Fibroblast of gingiva (primary cell): ENCODE measurements around the gene PANK3.
A peak's percentile ranks its signal among the peaks of the same experiment; 100 is the strongest.
"Not testable (repeated sequence)": the region's sequence is repeated elsewhere in the genome, so short reads cannot be mapped to it uniquely, and the experiment has no call there.

Experiments used
- DNase-seq: peaks from one replicate; pipeline ENCODE4 v3.0.0-alpha.2; 2011; ENCODE audit warnings: low read depth

Gene PANK3

GRCh38 chr5:168592014-168592368 is 12.8 kb upstream of the PANK3 start:
- DNase-seq, result peak; percentile 53

DNA sequence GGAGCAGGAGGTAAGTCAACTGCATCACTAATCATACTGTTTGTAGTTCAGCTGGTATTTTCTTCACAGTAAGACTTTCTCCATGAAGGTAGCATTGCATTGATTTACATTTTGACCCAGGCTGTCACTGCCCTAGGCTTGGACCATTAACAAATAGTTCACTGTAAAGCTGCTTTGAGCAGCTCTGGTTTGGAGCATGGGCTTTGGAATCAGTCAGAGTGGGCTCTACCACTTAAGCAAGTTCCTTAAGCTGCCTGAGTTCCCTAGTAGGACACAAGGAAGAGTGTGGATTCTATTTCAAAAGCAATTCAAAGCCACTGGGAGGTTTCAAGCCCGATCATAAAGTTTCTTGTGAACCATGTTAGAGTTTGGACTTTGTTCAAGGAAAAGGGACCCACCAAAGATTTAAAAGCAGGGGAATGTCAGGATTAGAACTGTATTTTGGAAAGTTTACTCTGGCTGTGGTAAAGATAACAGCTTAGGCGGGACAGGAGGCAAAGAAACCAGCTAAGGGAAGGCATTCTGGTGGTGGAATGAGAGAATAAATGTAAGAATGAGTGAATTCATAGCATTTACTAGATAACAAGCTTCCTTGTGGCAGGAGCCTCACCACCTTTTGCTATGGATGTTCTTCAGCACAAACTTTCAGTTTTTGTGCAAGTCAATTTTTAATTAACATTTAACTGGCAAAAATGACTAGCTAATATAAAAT is 12.3 kb upstream of the PANK3 start:
- no peak for DNase-seq

DNA sequence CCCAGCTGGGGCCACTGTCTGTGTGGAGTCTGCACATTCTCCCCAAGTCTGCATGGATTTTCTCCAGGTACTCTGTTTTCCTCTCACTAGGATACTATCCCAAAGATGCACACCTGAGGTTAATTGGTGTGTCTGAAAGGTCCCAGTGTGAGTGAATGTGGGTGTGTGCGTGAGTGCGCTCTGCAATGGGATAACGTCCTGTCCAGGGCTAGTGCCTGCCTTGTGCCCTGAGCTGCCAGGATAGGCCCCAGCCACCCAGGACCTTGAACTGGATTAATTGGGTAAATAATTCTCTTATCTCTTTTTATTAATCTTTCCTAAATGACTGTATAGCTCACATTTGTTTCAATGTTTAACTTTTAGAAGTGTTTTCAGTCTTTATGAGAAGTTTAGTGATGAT is 11.5 kb upstream of the PANK3 start:
- DNase-seq, result no peak

DNA sequence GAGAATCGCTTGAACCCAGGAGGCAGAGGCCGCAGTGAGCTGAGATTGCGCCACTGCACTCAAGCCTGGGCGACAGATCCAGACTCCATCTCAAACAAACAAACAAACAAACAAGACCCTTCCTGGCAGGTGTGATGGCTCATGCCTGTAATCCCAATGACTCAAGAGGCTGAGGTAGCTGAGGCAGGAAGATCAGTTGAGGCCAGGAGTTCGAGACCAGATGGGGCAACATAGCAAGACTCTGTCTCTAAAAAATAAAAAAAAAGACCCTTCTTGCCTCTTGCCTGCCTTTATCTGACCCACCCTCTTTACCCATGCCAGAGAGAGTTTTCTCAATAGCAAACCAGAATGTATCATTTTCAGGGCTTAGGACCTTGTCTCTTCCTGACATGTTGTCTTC is 8.8 kb upstream of the PANK3 start:
- no peak for DNase-seq

DNA sequence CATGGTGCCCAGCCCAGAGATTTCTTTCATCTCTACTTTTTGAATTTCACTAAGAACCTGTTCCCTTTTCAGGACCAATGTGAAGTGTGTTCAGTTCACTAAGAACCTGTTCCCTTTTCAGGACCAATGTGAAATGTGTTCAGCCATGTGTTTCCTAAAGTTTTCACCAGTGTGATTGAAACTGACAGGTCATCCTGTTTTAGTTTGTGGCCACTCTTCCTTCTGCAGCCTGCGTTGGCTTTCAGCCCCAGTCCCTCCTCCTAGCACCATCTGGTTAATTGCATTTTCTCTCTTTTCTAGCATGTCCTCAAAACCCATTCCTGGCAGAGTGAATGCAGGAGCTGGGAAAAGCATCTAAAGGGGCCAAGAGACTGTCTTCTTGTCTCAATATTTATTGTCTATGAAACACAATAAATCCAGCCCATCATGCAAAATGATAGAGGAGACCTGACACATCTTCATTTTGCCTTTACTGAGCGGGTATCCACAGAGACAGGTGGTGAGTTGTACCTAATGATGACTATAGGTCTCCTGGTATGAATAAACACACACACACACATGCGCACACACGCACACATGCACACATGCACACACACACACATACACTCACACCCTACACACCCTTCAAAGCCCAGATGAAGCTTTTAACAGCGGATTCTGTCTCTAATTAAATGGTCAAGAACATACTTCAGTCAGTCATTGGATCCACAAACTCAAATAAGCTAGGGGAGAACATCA is 6.1 kb upstream of the PANK3 start:
- no peak for DNase-seq

GRCh38 chr5:168583742-168584482 is 4.7 kb upstream of the PANK3 start:
- DNase-seq, result no peak

DNA sequence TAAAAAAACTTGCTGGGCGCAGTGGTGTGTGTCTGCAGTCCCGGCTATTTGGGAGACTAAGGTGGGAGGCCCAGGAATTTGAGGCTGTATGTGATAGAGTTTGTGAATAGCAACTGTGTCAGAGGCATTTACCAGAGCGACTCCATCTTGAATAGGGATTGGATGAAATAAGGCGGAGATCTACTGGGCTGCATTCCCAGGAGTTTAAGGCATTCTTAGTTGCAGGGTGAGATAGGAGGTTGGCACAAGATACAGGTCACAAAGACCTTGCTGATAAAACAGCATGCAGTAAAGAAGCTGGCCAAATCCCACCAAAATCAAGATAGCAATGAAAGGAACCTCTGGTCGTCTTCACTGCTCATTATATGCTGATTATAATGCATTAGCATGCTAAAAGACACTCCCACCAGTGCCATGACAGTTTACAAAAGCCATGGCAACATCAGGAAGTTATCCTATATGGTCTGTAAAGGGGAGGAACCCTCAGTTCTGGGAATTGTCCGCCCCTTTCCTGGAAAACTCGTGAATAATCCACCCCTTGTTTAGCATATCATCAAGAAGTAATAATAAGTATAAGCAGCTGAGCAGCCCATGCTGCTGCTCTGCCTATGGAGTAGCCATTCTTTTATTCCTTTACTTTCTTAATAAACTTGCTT is 1.8 kb upstream of the PANK3 start:
- not testable (repeated sequence) for DNase-seq

- no peak for DNase-seq
These were observed 1.0 kb upstream of the PANK3 start for GRCh38 chr5:168580227-168580508.

- DNase-seq, result peak; percentile 99
These were observed 489 bp upstream of the PANK3 start for GRCh38 chr5:168579488-168580226.

DNA sequence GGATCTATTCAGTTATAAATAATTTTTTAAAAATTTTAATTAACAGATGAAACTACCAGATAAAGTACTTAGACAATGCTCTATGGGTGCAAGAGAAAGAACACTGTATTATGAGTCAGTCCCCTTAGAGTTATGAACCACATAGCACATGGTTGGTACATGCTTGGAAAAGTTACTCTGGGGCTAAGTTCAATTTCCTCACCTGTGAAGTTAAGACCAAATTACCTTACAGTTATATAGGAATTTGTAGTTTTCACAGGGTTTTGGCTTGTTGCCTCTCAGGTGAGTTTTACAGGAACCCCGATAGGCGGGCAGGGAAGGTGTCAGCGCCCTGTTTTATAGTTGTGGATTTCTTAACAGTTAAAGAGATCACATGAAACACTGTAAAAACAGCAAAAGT is 1.2 kb downstream of the PANK3 start:
- no peak for DNase-seq

DNA sequence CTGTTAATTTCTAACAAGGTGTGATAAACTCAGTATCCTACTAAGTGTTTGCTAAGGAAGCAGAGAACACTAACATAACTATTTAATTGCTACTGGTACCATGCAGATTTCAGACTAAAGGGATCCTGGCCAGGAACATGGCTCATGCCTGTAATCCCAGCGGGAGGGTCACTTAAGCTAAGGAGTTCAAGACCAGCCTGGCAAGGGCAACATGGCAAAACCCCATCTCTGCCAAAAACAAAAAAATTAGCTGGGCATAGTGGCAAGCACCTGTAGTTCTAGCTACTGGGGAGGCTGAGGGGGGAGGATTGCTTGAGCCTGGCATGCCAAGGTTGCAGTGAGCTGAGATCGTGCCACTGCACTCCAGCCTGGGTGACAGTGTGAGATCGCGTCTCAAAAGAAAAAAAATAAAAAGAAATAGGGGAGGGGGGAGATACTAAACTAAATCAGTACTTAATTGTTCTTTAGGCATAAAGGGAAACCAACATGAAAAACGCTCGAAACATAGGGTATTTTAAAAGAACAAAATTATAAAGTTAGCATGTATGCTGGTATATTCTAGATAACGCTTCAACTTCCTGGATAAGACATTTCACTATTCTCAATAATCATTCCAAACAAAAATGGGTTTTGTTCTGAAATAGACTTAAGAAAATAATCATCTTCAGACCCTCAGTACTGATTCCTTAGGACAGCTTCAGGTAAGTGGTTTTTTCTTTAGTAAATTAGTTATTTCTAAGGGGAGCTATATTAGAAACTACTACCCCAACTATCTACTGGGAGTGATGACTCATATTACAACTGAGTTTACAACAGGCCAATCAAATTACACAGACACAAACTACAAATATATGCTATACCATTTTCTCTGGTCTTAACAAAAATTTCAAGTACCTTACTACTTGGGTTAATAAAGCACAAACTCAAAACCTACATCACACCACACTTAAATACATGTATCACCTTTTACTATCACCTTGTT is 3.5 kb downstream of the PANK3 start:
- no peak for DNase-seq

GRCh38 chr5:168574156-168574555 is 5.0 kb downstream of the PANK3 start:
- not testable (repeated sequence) for DNase-seq

DNA sequence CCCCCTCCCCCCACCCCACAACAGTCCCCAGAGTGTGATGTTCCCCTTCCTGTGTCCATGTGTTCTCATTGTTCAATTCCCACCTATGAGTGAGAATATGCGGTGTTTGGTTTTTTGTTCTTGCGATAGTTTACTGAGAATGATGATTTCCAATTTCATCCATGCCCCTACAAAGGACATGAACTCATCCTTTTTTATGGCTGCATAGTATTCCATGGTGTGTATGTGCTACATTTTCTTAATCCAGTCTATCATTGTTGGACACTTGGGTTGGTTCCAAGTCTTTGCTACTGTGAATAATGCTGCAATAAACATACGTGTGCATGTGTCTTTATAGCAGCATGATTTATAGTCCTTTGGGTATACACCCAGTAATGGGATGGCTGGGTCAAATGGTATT is 5.5 kb downstream of the PANK3 start:
- DNase-seq, result not testable (repeated sequence)

DNA sequence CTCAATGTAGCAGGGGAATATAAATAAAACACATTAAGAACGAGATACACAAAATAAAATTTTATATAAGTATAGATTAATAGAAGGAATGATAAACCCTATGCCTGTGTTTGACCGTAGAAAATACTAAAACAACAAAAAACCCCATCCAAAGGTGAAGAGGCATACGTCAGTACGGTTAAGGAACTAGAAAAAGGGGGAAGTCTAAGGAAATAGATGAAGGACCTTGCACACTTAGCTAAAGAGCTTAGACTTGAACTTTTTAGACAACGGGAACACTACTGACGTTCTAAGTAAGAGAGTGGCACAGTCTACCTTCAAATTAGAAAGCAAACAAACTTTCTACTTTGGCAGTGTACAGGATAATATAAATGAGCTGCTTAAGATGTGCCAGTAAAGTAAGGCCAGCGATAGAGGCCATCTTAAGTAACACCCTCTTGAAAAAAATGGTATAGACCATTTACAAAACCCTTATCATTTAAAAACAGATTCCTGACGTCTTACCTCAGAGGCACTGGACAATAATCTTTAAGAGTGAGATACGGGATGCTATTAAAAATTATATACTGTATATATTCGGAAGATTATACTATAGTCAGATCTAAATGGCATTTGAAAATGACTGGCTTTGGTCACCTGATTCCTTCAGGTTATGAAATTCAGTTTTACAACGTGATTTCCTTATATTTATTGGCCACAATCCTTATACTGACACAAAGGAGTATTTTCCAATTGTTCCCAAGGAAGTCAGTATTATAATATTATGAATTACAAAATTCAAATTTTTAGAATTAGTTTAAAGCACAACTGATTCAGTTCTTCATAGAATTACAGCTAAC is 8.5 kb downstream of the PANK3 start:
- DNase-seq, result no peak

- DNase-seq, result no peak
These were observed 10.4 kb downstream of the PANK3 start for GRCh38 chr5:168568738-168569137.

- DNase-seq, result no peak
These were observed 15.2 kb downstream of the PANK3 start for GRCh38 chr5:168563959-168564358.

- no peak for DNase-seq
These were observed 16.9 kb downstream of the PANK3 start for GRCh38 chr5:168562279-168562678.

DNA sequence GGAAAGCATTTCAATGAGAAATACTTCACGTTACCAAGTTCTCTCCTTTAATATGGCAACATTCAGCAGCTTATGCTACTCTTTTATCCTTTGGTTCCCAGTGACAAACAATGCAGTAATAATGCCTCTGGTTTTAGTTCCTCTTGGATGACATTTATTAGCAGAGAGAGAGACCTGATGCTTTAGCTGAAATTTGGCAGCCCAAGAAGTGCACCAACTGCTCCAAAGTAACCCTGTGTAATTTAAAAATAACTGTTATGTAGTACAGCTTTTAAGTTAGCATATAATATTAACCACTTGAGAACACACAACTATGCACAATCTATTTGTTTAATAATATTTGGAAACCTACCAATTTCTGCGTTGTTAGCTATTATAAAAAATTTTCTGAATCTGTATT is 21.8 kb downstream of the PANK3 start:
- no peak for DNase-seq

DNA sequence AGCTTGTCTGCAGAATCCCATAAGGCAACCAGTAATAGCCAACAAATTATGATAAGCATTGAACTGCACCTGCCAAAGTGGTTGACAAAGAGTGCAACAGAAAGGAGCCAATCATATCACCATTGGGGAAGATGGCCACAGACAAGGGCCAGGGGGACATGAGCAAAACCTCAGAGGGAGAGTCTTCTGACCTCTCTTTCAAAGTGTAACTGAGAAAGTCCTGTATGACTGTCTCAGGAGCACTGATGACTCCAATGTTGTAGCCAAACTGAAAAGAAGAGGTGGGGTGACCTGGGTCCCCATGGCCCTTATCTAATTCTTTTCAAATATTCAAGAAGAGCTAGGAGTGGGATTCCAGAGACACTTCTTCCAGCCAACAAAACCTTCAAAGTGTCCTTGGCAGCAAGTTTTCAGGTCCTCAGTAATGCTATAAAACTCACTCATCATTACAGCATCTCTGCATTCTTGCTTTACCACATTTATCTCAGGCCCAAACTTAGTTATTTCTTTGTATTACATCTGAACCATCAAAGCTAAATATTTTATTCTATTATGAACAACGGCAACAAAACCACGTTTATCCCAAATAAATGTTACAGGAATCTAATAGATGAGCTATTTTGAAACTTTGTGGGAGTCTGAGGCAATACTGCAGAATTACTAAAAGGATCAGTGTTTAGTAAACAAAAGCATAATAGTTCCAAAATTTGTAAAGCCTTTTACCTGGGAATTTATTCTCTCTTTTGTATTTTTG is 25.6 kb downstream of the PANK3 start:
- DNase-seq, result peak; percentile 3
